Smooth muscle cell (in vitro differentiated cells): ENCODE data around the gene ARMC9. TPM values are rescaled to one million over a fixed set of nuclear protein-coding genes. Genes with fewer than 3 reads are reported as not detected.

Experiments
- DNase-seq: peaks from one replicate; lab custom pipeline; 2025; ENCODE audit not compliant: unreplicated experiment; lab: John Stamatoyannopoulos, UW
- H2AFZ ChIP-seq: fragments of 200-600 bp; sonication (generic); 2 replicates; pipeline ENCODE4 v1.6.0; 2016; ENCODE audit warnings: antibody characterized with exemption, low read depth, mild to moderate bottlenecking
- H3F3A ChIP-seq: fragments of 200-600 bp; sonication (generic); 2 replicates; pipeline ENCODE4 v1.6.0; 2017; ENCODE audit warnings: antibody characterized with exemption, low read depth
- H3K27ac ChIP-seq: fragments of 200-600 bp; sonication (generic); 2 replicates; pipeline ENCODE4 v1.5.1; 2016; ENCODE audit warnings: low read depth, mild to moderate bottlenecking
- H3K27me3 ChIP-seq: fragments of 200-600 bp; sonication (generic); 2 replicates; pipeline ENCODE4 v1.6.1; 2016; ENCODE audit warnings: low read depth, mild to moderate bottlenecking
- H3K36me3 ChIP-seq: fragments of 200-600 bp; sonication (generic); 2 replicates; pipeline ENCODE4 v1.5.1; 2016; ENCODE audit warnings: low read depth
- H3K4me1 ChIP-seq: fragments of 200-600 bp; sonication (generic); 2 replicates; pipeline ENCODE4 v1.5.1; 2016; ENCODE audit warnings: low read depth
- H3K4me2 ChIP-seq: fragments of 200-600 bp; sonication (generic); 2 replicates; pipeline ENCODE4 v1.6.0; 2016; ENCODE audit warnings: mild to moderate bottlenecking
- H3K4me3 ChIP-seq: fragments of 200-600 bp; sonication (generic); 2 replicates; pipeline ENCODE4 v1.5.1; 2016; ENCODE audit warnings: mild to moderate bottlenecking
- H3K79me2 ChIP-seq: fragments of 200-600 bp; sonication (generic); 2 replicates; pipeline ENCODE4 v1.6.0; 2016; ENCODE audit warnings: low read depth, mild to moderate bottlenecking
- H3K9ac ChIP-seq: fragments of 200-600 bp; sonication (generic); 2 replicates; pipeline ENCODE4 v1.6.0; 2016; ENCODE audit warnings: low read depth
- H3K9me3 ChIP-seq: fragments of 200-600 bp; sonication (generic); replicated peaks from 2 replicates; pipeline ENCODE4 v1.5.1; 2016; ENCODE audit warnings: low read depth
- H4K20me1 ChIP-seq: fragments of 200-600 bp; sonication (generic); 2 replicates; pipeline ENCODE4 v1.6.0; 2016; ENCODE audit warnings: low read depth
- CTCF ChIP-seq: fragments of 200-600 bp; sonication (generic); IDR thresholded peaks from 2 replicates; pipeline ENCODE4 v1.5.1; 2017; ENCODE audit warnings: borderline replicate concordance, mild to moderate bottlenecking, antibody characterized with exemption; ENCODE audit not compliant: insufficient read depth, poor library complexity, severe bottlenecking
- WGBS: methylation state at CpG from one replicate; pipeline ENCODE4 v1.1.7; 2016; ENCODE audit warnings: low lambda C conversion rate; 5-methylcytosine and 5-hydroxymethylcytosine counted together
- polyA plus RNA-seq: library from polyadenylated mRNA; unstranded; fragments of >200 nt; fragmentation: Nextera tagmentation; extraction: Ambion mirVana; gene quantifications from 2 replicates; pipeline ENCODE4 v1.2.1, GENCODE V29; 2016
- total RNA-seq: library from RNA; depleted of rRNA; stranded (reverse); fragments of >200 nt; gene quantifications from 2 replicates; pipeline ENCODE4 v1.2.3, GENCODE V29; 2014

Gene ARMC9
- total and polyA plus RNA-seq, 2 experiments from 2014 or later: 34.7 to 51.0 TPM

GRCh38 chr2:231227310-231228162 lies 29.1 kb downstream of the ARMC9 start:
- no peak for DNase-seq
- Histone ChIP-seq H3K4me3 (no peak overlapping the region), H3K4me2 (no peak overlapping the region), H4K20me1 (no peaks in the 10 kb centered on the region), H3F3A (no peaks in the 10 kb centered on the region), H3K27ac (peak overlapping the region; percentile 16), H3K36me3 (peaks cover 3% of the 10 kb centered on the region), H3K4me1 (no peaks in the 10 kb centered on the region), H3K27me3 (no peaks in the 10 kb centered on the region), H3K79me2 (no peaks in the 10 kb centered on the region), H3K9me3 (no peaks in the 10 kb centered on the region), H3K9ac (no peak overlapping the region), H2AFZ (no peak overlapping the region)
- WGBS: 74% methylated on average over 12 of the region's 12 CpGs
- TF ChIP-seq CTCF: peak; percentile 65

GRCh38 chr2:231228223-231228622 lies 29.8 kb downstream of the ARMC9 start:
- Histone ChIP-seq H4K20me1 (no peaks in the 10 kb centered on the region), H3K4me3 (no peak overlapping the region), H3K36me3 (peaks cover 3% of the 10 kb centered on the region), H3F3A (no peaks in the 10 kb centered on the region), H3K4me2 (no peak overlapping the region), H3K79me2 (no peaks in the 10 kb centered on the region), H3K27me3 (no peaks in the 10 kb centered on the region), H2AFZ (no peak overlapping the region), H3K4me1 (no peaks in the 10 kb centered on the region), H3K9me3 (no peaks in the 10 kb centered on the region), H3K27ac (no peak overlapping the region), H3K9ac (no peak overlapping the region)
- no peak for TF ChIP-seq CTCF
- no peak for DNase-seq
- WGBS: 88% methylated on average over 9 of the region's 9 CpGs

GRCh38 chr2:231228974-231229529 lies 30.6 kb downstream of the ARMC9 start:
- no peaks in the 10 kb centered on the region for H4K20me1 ChIP-seq
- no peak overlapping the region for H3K4me2 ChIP-seq
- peaks cover 3% of the 10 kb centered on the region for H3K36me3 ChIP-seq
- H3K4me1 ChIP-seq: no peaks in the 10 kb centered on the region
- H3K4me3 ChIP-seq: no peak overlapping the region
- DNase-seq: no peak
- no peak overlapping the region for H3K27ac ChIP-seq
- 80% methylated on average over 5 of the region's 5 CpGs for WGBS
- no peaks in the 10 kb centered on the region for H3K9me3 ChIP-seq
- no peaks in the 10 kb centered on the region for H3K79me2 ChIP-seq
- no peak for TF ChIP-seq CTCF
- H2AFZ ChIP-seq: no peak overlapping the region
- no peak overlapping the region for H3K9ac ChIP-seq
- no peaks in the 10 kb centered on the region for H3F3A ChIP-seq
- H3K27me3 ChIP-seq: no peaks in the 10 kb centered on the region
